ENCODE measurements around the gene CASK. TPM values are rescaled to one million over a fixed set of nuclear protein-coding genes. Genes with fewer than 3 reads are reported as not detected.

Gene CASK
- polyA plus RNA-seq, 1 donor from 2014 or later, result 58.3 TPM

- no peak overlapping the region for H3K27ac ChIP-seq (ENCODE audit: low read length)
- H3K9ac ChIP-seq (ENCODE audit: low read length), result no peak overlapping the region
- no peak overlapping the region for H3K4me2 ChIP-seq (ENCODE audit: low read length)
- H3F3A ChIP-seq (ENCODE audit: insufficient read depth, low read length, poor library complexity, severe bottlenecking), result no peaks in the 10 kb centered on the region
- H3K79me2 ChIP-seq (replicated peaks; ENCODE audit: insufficient read depth, low read length), result no peaks in the 10 kb centered on the region
- H3K27me3 ChIP-seq (ENCODE audit: insufficient read depth, low read depth, low read length), result no peaks in the 10 kb centered on the region
- H4K20me1 ChIP-seq (ENCODE audit: insufficient read depth), result no peaks in the 10 kb centered on the region
- H3K9me2 ChIP-seq (ENCODE audit: insufficient read depth, low read length), result no peaks in the 10 kb centered on the region
- H2AFZ ChIP-seq (ENCODE audit: low read depth, low read length), result no peak overlapping the region
- TF ChIP-seq MXI1 (conservative IDR thresholded peaks at IDR 0.05; ENCODE audit: poor library complexity, severe bottlenecking) (no peak), CTCF (IDR thresholded peaks at IDR 0.05; ENCODE audit: poor library complexity, severe bottlenecking) (no peak), RAD21 (conservative IDR thresholded peaks at IDR 0.05) (no peak), SMC3 (conservative IDR thresholded peaks at IDR 0.05; ENCODE audit: poor library complexity) (no peak), POLR2AphosphoS5 (IDR thresholded peaks at IDR 0.05) (peak; percentile 58), TAF1 (IDR thresholded peaks at IDR 0.05; ENCODE audit: low read depth) (no peak), EZH2 (IDR thresholded peaks at IDR 0.05; ENCODE audit: borderline replicate concordance, insufficient read depth, low read length, poor library complexity, severe bottlenecking) (no peak), REST (IDR thresholded peaks at IDR 0.05; ENCODE audit: borderline replicate concordance) (no peak), EP300 (conservative IDR thresholded peaks at IDR 0.05; ENCODE audit: poor library complexity, severe bottlenecking) (peak; percentile 78)
- H3K36me3 ChIP-seq (ENCODE audit: insufficient read depth, low read length), result no peaks in the 10 kb centered on the region
- no peak overlapping the region for H3K4me3 ChIP-seq (ENCODE audit: low read length)
- no peaks in the 10 kb centered on the region for H3K9me3 ChIP-seq (ENCODE audit: low read length)
Observed at GRCh38 chrX:41750716-41751115, 172.6 kb downstream of the CASK start.

- no peak overlapping the region for H3K4me2 ChIP-seq (ENCODE audit: low read length)
- no peak overlapping the region for H2AFZ ChIP-seq (ENCODE audit: low read depth, low read length)
- no peaks in the 10 kb centered on the region for H3K36me3 ChIP-seq (ENCODE audit: insufficient read depth, low read length)
- no peaks in the 10 kb centered on the region for H3K9me3 ChIP-seq (ENCODE audit: low read length)
- no peak overlapping the region for H3K4me3 ChIP-seq (ENCODE audit: low read length)
- H3K27ac ChIP-seq (ENCODE audit: low read length), result no peak overlapping the region
- TF ChIP-seq MXI1 (conservative IDR thresholded peaks at IDR 0.05; ENCODE audit: poor library complexity, severe bottlenecking), result no peak
- TF ChIP-seq SMC3 (conservative IDR thresholded peaks at IDR 0.05; ENCODE audit: poor library complexity), result no peak
- TF ChIP-seq RAD21 (conservative IDR thresholded peaks at IDR 0.05), result no peak
- TF ChIP-seq REST (IDR thresholded peaks at IDR 0.05; ENCODE audit: borderline replicate concordance), result no peak
- TF ChIP-seq CTCF (IDR thresholded peaks at IDR 0.05; ENCODE audit: poor library complexity, severe bottlenecking), result no peak
- no peak for TF ChIP-seq POLR2AphosphoS5 (IDR thresholded peaks at IDR 0.05)
- no peak for TF ChIP-seq EZH2 (IDR thresholded peaks at IDR 0.05; ENCODE audit: borderline replicate concordance, insufficient read depth, low read length, poor library complexity, severe bottlenecking)
- no peak for TF ChIP-seq TAF1 (IDR thresholded peaks at IDR 0.05; ENCODE audit: low read depth)
- no peak for TF ChIP-seq EP300 (conservative IDR thresholded peaks at IDR 0.05; ENCODE audit: poor library complexity, severe bottlenecking)
- no peaks in the 10 kb centered on the region for H3K79me2 ChIP-seq (replicated peaks; ENCODE audit: insufficient read depth, low read length)
- no peak overlapping the region for H3K9ac ChIP-seq (ENCODE audit: low read length)
- no peaks in the 10 kb centered on the region for H3K27me3 ChIP-seq (ENCODE audit: insufficient read depth, low read depth, low read length)
- no peaks in the 10 kb centered on the region for H3F3A ChIP-seq (ENCODE audit: insufficient read depth, low read length, poor library complexity, severe bottlenecking)
- H3K9me2 ChIP-seq (ENCODE audit: insufficient read depth, low read length), result no peaks in the 10 kb centered on the region
- no peaks in the 10 kb centered on the region for H4K20me1 ChIP-seq (ENCODE audit: insufficient read depth)
Observed at GRCh38 chrX:41739871-41740270, 183.5 kb downstream of the CASK start.
